ENCODE results near the gene P2RX7.
"Not testable (repeated sequence)": the region's sequence is repeated elsewhere in the genome, so short reads cannot be mapped to it uniquely, and the experiment has no call there.

Gene P2RX7

GRCh38 chr12:121175383-121176119, 42.9 kb downstream of the P2RX7 start:
- DNase-seq, result no peak

GRCh38 chr12:121176826-121177529, 44.3 kb downstream of the P2RX7 start:
- DNase-seq, result no peak

DNA sequence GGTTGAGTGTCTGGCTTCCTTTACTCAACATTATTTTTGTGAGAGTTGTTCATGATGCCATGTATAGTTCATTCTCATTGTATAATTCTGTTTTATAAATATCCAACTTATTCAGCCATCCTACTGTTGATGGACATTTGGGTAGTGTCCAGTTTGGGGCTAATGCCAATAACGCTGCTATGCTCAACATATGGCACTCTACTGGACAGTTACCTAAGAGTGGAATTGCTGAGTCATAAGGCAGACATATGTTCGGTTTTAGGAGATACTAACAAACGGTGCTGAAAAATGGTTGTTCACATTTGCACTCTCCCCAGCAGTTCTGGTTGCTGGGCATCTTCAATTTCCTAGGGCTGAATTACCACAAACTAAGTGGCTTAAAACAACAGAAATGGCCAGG, 48.5 kb downstream of the P2RX7 start:
- DNase-seq, result no peak

- no peak for DNase-seq
Measured at GRCh38 chr12:121182222-121182893, 49.7 kb downstream of the P2RX7 start.

DNA sequence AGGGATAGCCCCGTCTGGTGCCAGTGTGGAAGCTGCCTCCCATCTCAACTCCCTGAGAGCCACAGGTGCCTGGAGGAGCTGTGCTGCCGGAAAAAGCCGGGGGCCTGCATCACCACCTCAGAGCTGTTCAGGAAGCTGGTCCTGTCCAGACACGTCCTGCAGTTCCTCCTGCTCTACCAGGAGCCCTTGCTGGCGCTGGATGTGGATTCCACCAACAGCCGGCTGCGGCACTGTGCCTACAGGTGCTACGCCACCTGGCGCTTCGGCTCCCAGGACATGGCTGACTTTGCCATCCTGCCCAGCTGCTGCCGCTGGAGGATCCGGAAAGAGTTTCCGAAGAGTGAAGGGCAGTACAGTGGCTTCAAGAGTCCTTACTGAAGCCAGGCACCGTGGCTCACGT, 51.7 kb downstream of the P2RX7 start:
- DNase-seq, result peak; percentile 81 to 91

DNA sequence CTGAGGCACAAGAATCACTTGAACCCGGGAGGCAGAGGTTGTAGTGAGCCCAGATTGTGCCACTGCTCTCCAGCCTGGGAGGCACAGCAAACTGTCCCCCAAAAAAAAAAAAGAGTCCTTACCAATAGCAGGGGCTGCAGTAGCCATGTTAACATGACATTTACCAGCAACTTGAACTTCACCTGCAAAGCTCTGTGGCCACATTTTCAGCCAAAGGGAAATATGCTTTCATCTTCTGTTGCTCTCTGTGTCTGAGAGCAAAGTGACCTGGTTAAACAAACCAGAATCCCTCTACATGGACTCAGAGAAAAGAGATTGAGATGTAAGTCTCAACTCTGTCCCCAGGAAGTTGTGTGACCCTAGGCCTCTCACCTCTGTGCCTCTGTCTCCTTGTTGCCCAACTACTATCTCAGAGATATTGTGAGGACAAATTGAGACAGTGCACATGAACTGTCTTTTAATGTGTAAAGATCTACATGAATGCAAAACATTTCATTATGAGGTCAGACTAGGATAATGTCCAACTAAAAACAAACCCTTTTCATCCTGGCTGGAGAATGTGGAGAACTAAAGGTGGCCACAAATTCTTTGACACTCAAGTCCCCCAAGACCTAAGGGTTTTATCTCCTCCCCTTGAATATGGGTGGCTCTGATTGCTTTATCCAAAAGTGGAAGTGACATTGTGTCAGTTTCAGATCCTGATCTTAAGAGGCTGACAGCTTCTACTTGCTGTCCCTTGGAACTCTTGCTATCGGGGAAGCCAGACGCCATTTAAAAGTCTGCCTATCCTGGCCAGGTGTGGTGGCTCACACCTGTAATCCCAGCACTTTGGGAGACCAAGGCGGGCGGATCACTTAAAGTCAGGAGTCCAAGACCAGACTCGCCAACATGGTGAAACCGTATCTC, 52.6 kb downstream of the P2RX7 start:
- no peak for DNase-seq

DNA sequence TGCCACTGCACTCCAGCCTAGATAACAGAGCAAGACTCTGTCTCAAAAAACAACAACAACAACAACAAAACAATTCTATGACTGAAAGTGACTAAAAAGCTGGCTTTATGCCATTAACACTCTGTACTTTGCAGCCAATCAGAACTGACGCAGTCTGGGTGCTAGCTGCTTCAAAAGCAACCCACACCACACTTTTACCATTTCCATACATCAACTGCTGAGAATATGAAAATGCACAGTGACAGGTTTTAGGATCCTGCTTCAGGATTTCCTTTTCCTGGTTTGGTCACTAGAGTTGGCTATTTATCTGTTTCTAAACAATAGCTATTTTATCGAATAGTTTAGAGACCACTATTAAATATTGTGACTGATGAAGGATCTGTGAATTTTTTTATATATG, 54.1 kb downstream of the P2RX7 start:
- no peak for DNase-seq

DNA sequence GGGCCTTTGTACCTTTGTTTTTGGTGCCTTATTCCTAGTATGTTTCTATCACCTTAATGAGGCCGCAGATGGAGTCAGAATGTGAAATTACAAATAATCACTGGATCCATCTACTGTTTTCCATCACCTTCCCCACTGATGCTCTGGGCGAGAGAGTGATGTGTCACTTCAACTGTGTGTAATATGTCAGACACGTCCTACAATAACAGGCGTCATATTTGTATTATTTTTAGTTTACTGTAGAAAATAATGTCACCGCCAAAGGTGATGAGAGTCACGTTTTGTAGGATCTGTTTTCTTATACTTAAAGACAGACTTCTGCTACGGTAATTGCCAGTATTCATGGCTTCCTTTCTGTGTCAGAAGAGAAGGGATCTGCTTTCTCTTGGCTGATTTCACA, 54.8 kb downstream of the P2RX7 start:
- DNase-seq, result no peak

DNA sequence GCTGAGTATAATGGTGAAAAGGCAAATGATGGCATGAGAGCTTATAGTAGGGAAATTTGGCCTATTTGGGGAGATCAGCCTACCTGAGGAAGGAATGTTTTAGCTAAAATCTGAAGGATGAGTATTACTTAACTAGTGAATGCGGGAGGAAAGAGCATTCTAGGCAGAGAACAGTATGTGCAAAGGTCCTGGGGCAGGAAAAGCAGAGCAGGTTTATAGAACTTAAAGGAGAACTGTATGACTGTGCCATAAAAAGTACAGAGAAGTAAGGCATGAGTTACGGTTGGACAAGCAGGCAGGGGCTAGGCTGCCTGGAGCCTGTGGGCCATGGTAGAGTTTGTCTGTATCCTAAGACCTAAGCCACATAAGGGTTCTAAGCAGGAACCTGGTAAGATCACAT, 55.6 kb downstream of the P2RX7 start:
- DNase-seq, result no peak

DNA sequence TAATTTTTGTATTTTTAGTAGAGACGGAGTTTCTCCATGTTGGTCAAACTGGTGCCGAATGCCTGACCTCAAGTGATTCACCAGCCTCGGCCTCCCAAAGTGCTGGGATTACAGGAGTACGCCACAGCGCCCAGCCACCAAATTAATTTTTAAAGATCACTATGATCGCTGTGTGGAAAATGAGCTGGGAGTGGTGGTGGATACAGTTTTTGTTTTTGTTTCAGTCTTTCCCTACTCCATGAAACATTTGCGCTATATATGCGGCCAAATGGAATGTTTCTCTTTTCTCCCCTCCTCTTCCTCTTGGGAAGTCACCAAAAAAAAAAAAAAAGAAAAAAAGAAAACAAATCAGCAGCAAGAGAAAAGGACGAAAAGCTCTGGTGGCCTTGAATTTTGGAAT, 56.5 kb downstream of the P2RX7 start:
- no peak for DNase-seq

- no peak for DNase-seq
Measured at GRCh38 chr12:121189619-121190155, 57.0 kb downstream of the P2RX7 start.

GRCh38 chr12:121190523-121191031, 57.9 kb downstream of the P2RX7 start:
- DNase-seq, result no peak

DNA sequence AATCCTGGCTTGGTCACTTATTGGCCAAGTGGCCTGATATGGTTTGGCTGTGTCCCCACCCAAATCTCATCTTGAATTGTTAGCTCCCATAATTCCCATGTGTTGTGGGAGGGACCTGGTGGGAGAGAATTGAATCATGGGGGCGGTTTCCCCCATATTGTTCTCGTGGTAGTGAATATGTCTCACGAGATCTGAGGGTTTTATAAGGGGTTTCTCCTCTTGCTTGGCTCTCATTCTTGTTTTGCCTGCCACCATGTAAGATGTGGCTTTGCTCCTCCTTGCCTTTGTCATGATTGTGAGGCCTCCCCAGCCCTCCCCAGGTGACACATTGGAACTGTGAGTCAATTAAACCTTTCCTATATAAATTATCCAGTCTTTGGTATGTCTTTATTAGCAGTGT, 58.5 kb downstream of the P2RX7 start:
- no peak for DNase-seq

DNA sequence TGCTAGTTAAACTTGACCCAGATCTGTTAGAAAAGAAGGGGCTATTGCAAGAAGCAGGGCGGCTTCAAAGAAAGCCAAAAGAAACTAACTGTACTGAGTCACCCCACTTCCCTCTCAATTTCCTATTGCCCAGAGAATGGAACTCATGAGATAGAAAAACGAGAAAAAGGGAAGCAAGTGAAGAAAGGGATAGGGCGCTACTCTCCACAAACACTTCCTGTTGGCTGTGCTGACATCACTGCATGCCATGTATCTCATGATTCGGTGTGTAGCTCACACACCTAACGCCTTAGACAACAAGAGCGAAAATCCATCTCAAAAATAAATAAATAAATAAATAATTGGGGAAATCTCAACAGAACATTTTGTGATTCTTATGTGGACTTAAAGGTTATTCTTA, 64.2 kb downstream of the P2RX7 start:
- no peak for DNase-seq

- DNase-seq, result no peak
Measured at GRCh38 chr12:121198949-121199348, 66.3 kb downstream of the P2RX7 start.

DNA sequence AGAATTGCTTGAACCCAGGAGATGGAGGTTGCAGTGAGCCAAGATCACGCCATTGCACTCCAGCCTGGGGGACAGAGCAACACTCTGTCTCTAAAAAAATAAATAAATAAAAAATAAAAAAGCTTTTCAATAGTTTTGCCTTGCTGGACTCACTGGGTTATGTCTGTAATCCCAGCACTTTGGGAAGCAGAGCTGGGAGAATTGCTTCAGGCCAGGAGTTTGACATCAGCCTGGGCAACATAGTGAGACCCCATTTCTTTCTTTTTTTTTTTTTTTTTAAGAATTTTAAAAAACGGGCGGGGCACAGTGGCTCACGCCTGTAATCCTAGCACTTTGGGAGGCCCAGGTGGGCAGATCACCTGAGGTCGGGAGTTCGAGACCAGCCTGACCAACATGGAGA, 68.5 kb downstream of the P2RX7 start:
- not testable (repeated sequence) for DNase-seq

GRCh38 chr12:121202407-121203355, 70.0 kb downstream of the P2RX7 start:
- no peak for DNase-seq

- DNase-seq, result no peak
Measured at GRCh38 chr12:121203482-121203881, 70.8 kb downstream of the P2RX7 start.

DNA sequence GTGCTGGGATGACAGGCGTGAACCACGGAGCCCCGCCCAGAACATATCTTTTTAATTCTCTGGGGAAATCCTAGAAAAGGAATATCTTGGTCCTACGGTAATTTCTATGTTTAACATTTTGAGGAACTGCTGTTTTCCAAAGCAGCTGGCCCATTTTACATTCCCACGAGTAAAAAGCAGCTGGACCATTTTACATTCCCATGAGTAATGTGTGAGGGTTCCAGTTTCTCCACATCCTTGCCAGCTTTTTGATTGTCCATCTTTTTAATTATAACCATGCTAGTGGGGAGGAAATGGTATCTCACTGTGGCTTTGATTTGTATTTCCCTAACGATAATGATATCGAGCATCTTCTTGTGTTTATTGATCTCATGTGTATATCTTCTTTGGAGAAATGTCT, 72.8 kb downstream of the P2RX7 start:
- DNase-seq, result no peak

- DNase-seq, result not testable (repeated sequence)
Measured at GRCh38 chr12:121208571-121208970, 75.9 kb downstream of the P2RX7 start.

DNA sequence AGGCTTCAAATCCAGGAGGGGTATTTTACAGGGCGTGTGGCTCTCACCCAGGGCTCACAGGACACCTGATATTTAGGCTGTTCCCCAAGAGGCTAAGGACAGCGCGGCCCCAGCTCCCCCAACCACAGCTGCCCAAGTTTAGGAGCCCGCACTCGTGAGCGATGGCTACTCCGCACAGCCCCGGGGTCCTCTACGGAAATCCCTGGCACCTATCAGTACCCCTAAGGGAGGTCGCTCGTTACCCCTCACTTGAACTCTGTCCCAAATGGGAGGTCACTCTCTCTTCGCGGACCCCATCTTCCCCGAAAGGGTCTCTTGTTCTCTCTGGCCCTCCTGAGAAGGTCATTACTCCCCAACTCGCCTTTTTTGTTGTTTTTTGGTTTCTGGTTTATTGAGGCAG, 76.5 kb downstream of the P2RX7 start:
- DNase-seq, result no peak

Data from NCI-H526 (cell line).